ENCODE measurements around the gene LHX3. TPM values are rescaled to one million over a fixed set of nuclear protein-coding genes. Genes with fewer than 3 reads are reported as not detected.

LHX3 gene
- total and polyA plus RNA-seq, 2 of the 8 experiments (the other 6 are each of a cell fraction or from before 2014, with no cell fraction given), result 0.02 TPM; not detected in 1

- no peak overlapping the region for H3K18ac ChIP-seq (ENCODE audit: extremely low read depth, low read length)
- H2BK15ac ChIP-seq (ENCODE audit: low read length), result no peak overlapping the region
- TF ChIP-seq SIN3A (conservative IDR thresholded peaks at IDR 0.05 in 1 of 2, IDR thresholded peaks at IDR 0.05 in 1 of 2; ENCODE audit: low read depth in 1 of 2, low read length in 2 of 2) (no peak), SUZ12 (IDR thresholded peaks at IDR 0.05; ENCODE audit: low read length) (peak; percentile 74; the same call in 1 of the 2 replicates), EZH2 (IDR thresholded peaks at IDR 0.05; ENCODE audit: low read depth, low read length, severe bottlenecking) (peak; percentile 60)
Observed at GRCh38 chr9:136201174-136201573, 3.8 kb downstream of the LHX3 start.

More at GRCh38 chr9:136201174-136201573, 3.8 kb downstream of the LHX3 start:
- H2AFZ ChIP-seq (ENCODE audit: low read length), result no peak overlapping the region
- no peak overlapping the region for H3K4ac ChIP-seq (replicated peaks; ENCODE audit: insufficient read length, low read depth, low read length)
- peaks cover 0 to 17% (median 0%) of the 10 kb centered on the region in 4 experiments; a peak in 1 of 8 replicates for H3K36me3 ChIP-seq (ENCODE audit: control insufficient read depth in 2 of 4, insufficient read depth in 4 of 4, low read length in 3 of 4)
- H3K79me1 ChIP-seq (ENCODE audit: low read depth, low read length), result 0 out of 2 replicates have a peak, but pooled peaks cover 4% of the 10 kb centered on the region
- H2BK5ac ChIP-seq (ENCODE audit: low read depth, low read length), result no peak overlapping the region
- H3K4me2 ChIP-seq (ENCODE audit: insufficient read depth in 1 of 2, low read depth in 2 of 2, low read length in 2 of 2), result no peak overlapping the region
- peaks cover 27 to 45% of the 10 kb centered on the region in 2 experiments for H4K20me1 ChIP-seq (replicated peaks in 1 of 2; ENCODE audit: control insufficient read depth in 1 of 2, insufficient read depth in 2 of 2, low read length in 2 of 2)
- no peak overlapping the region for H3K4me3 ChIP-seq (ENCODE audit: extremely low read depth in 1 of 4, insufficient read depth in 2 of 4, low read depth in 3 of 4, low read length in 4 of 4)
- H2BK120ac ChIP-seq (replicated peaks; ENCODE audit: low read depth, low read length), result no peak overlapping the region
- ChIA-PET POLR2A (ENCODE audit: partially characterized antibody) (interaction anchor here (0.9 to 1.4 kb wide), 3 partner anchors 12 to 16 kb away, joined by 3 to 4 read pairs (median 4); no protein-coding TSS in a partner anchor), CTCF (ENCODE audit: partially characterized antibody) (interaction anchor here (0.7 to 4.3 kb wide), 4 partner anchors 10 to 31 kb away, joined by 3 to 18 read pairs (median 4); no protein-coding TSS in a partner anchor)
- no peak overlapping the region for H4K91ac ChIP-seq (replicated peaks; ENCODE audit: insufficient read length, low read length)
- H3K14ac ChIP-seq (ENCODE audit: insufficient read length), result no peak overlapping the region
- H4K8ac ChIP-seq (ENCODE audit: extremely low read depth, insufficient read depth, low read length), result no peak overlapping the region
- H3K27ac ChIP-seq (ENCODE audit: low read depth, low read length), result no peak overlapping the region
- 57% methylated on average over 13 of the region's 13 CpGs; no CpG with 5 or more reads in 1 of the 2 experiments for WGBS, 2 experiments (ENCODE audit: extremely low coverage in 1 of 2, insufficient coverage in 1 of 2, insufficient read length in 1 of 2, insufficient replicate concordance in 2 of 2, low coverage in 1 of 2, low lambda C conversion rate in 2 of 2, missing lambda C conversion rate in 1 of 2)
- H3K4me1 ChIP-seq (replicated peaks in 1 of 4; ENCODE audit: control insufficient read depth in 3 of 4, insufficient read depth in 4 of 4, low read length in 3 of 4), result peaks cover 7 to 31% (median 22%) of the 10 kb centered on the region in 4 experiments
- H3K79me2 ChIP-seq (ENCODE audit: control insufficient read depth in 1 of 2, insufficient read depth in 2 of 2, low read length in 2 of 2), result no peaks in the 10 kb centered on the region
- no peak overlapping the region for H2AK5ac ChIP-seq (ENCODE audit: low read depth, low read length)
- no peak overlapping the region for H3K56ac ChIP-seq (replicated peaks; ENCODE audit: insufficient read length, low read depth, low read length)
- no peak overlapping the region for H4K5ac ChIP-seq (ENCODE audit: insufficient read length, low read depth, low read length)
- peaks cover 12% of the 10 kb centered on the region; the same call in 1 of the 2 replicates for H3K23me2 ChIP-seq (ENCODE audit: low read depth, low read length)
- no peaks in the 10 kb centered on the region; a peak in 1 of 4 replicates for H3K9me3 ChIP-seq (ENCODE audit: insufficient read depth in 2 of 2, low read depth in 1 of 2, low read length in 1 of 2)
- no peak overlapping the region for H3K9ac ChIP-seq (replicated peaks in 1 of 4; ENCODE audit: extremely low read depth in 1 of 4, low read depth in 3 of 4, low read length in 3 of 4)
- no peak overlapping the region for H2BK20ac ChIP-seq (ENCODE audit: low read length)
- no peak overlapping the region for H3K23ac ChIP-seq (ENCODE audit: insufficient read length)
- DNase-seq (ENCODE audit: low read depth in 1 of 2, low spot score in 2 of 2) (no peak), FAIRE-seq (no peak)
- H3K27me3 ChIP-seq (replicated peaks in 1 of 4; ENCODE audit: control insufficient read depth in 3 of 4, extremely low read depth in 1 of 4, insufficient read depth in 3 of 4, low read length in 3 of 4), result peaks cover 86 to 99% (median 97%) of the 10 kb centered on the region in 4 experiments
- H2BK12ac ChIP-seq (ENCODE audit: low read depth, low read length), result no peak overlapping the region

Data from H1 (cell line).